SK-N-SH treated with all-trans-retinoic acid at 6 μM for 48 hours (cell line): ENCODE data around the gene SLC6A6.

Experiments used
- ATAC-seq: fragments of 200-7000 bp; cut with Tn5 transposase; 3 replicates; pipeline ENCODE4 v1.9.1; 2020; ENCODE audit warnings: mild to moderate bottlenecking, moderate library complexity
- ARNTL ChIP-seq: fragments of 450-650 bp; formaldehyde crosslinking; IDR thresholded peaks from 2 replicates; pipeline ENCODE4 v1.5.0; 2020; ENCODE audit warnings: low read depth, mild to moderate bottlenecking, moderate library complexity, borderline replicate concordance
- BACH2 ChIP-seq: fragments of 250-450 bp; sonication (Bioruptor Pico); IDR thresholded peaks from 2 replicates; pipeline ENCODE4 v1.9.0; 2021; ENCODE audit warnings: mild to moderate bottlenecking, borderline replicate concordance
- CSDC2 ChIP-seq: fragments of 250-450 bp; sonication (Bioruptor Pico); IDR thresholded peaks from 2 replicates; pipeline ENCODE4 v1.5.0; 2020; ENCODE audit warnings: mild to moderate bottlenecking, moderate library complexity
- ESRRG ChIP-seq: fragments of 250-450 bp; sonication (Bioruptor Pico); IDR thresholded peaks from 2 replicates; pipeline ENCODE4 v1.6.1; 2021; ENCODE audit warnings: mild to moderate bottlenecking
- GLIS3 ChIP-seq: fragments of 250-450 bp; sonication (Bioruptor Pico); IDR thresholded peaks from 2 replicates; pipeline ENCODE4 v1.5.0; 2020; ENCODE audit warnings: mild to moderate bottlenecking, moderate library complexity
- ISL1 ChIP-seq: fragments of 250-450 bp; sonication (Bioruptor Pico); IDR thresholded peaks from 2 replicates; pipeline ENCODE4 v2.1.2; 2022; ENCODE audit warnings: mild to moderate bottlenecking, moderate library complexity
- OSR1 ChIP-seq: fragments of 250-450 bp; sonication (Bioruptor Pico); IDR thresholded peaks from 2 replicates; pipeline ENCODE4 v1.8.0; 2022; ENCODE audit warnings: moderate library complexity, mild to moderate bottlenecking, inconsistent platforms
- PATZ1 ChIP-seq: fragments of 250-450 bp; sonication (Bioruptor Pico); IDR thresholded peaks from 2 replicates; pipeline ENCODE4 v1.8.0; 2020; ENCODE audit warnings: mild to moderate bottlenecking, moderate library complexity, borderline replicate concordance
- POU6F1 ChIP-seq: fragments of 250-450 bp; sonication (Bioruptor Pico); IDR thresholded peaks from 2 replicates; pipeline ENCODE4 v1.8.0; 2021; ENCODE audit warnings: low read depth, mild to moderate bottlenecking, moderate library complexity, borderline replicate concordance
- PPARA ChIP-seq: fragments of 250-450 bp; sonication (Bioruptor Pico); IDR thresholded peaks from 2 replicates; pipeline ENCODE4 v1.5.0; 2020; ENCODE audit warnings: mild to moderate bottlenecking, borderline replicate concordance
- RARB ChIP-seq: fragments of 250-450 bp; sonication (Bioruptor Pico); IDR thresholded peaks from 2 replicates; pipeline ENCODE4 v1.8.0; 2021; ENCODE audit warnings: mild to moderate bottlenecking, moderate library complexity
- SNAI2 ChIP-seq: fragments of 250-450 bp; sonication (Bioruptor Pico); IDR thresholded peaks from 2 replicates; pipeline ENCODE4 v1.5.0; 2020; ENCODE audit warnings: mild to moderate bottlenecking, moderate library complexity
- TCF4 ChIP-seq: fragments of 250-450 bp; sonication (Bioruptor Pico); IDR thresholded peaks from 2 replicates; pipeline ENCODE4 v1.8.0; 2021; ENCODE audit warnings: mild to moderate bottlenecking, moderate library complexity, borderline replicate concordance
- TOX ChIP-seq: fragments of 250-450 bp; sonication (Bioruptor Pico); IDR thresholded peaks from 2 replicates; pipeline ENCODE4 v1.8.0; 2021; ENCODE audit warnings: mild to moderate bottlenecking, moderate library complexity, borderline replicate concordance
- TSHZ2 ChIP-seq: fragments of 250-450 bp; sonication (Bioruptor Pico); IDR thresholded peaks from 2 replicates; pipeline ENCODE4 v1.5.0; 2020; ENCODE audit warnings: mild to moderate bottlenecking, moderate library complexity
- ZC3H10 ChIP-seq: fragments of 250-450 bp; sonication (Bioruptor Pico); IDR thresholded peaks from 2 replicates; pipeline ENCODE4 v1.5.1; 2021; ENCODE audit warnings: mild to moderate bottlenecking, moderate library complexity
- ZFP3 ChIP-seq: fragments of 250-450 bp; sonication (Bioruptor Pico); IDR thresholded peaks from 2 replicates; pipeline ENCODE4 v1.5.0; 2020; ENCODE audit warnings: mild to moderate bottlenecking, moderate library complexity
- ZFP30 ChIP-seq: fragments of 450-650 bp; formaldehyde crosslinking; IDR thresholded peaks from 2 replicates; pipeline ENCODE4 v1.5.0; 2022; ENCODE audit warnings: mild to moderate bottlenecking, moderate library complexity
- ZNF565 ChIP-seq: fragments of 450-650 bp; formaldehyde crosslinking; conservative IDR thresholded peaks from 2 replicates; pipeline ENCODE4 v1.5.0; 2020; ENCODE audit warnings: low read depth, mild to moderate bottlenecking, moderate library complexity
- ZNF70 ChIP-seq: fragments of 450-650 bp; formaldehyde crosslinking; IDR thresholded peaks from 2 replicates; pipeline ENCODE4 v1.5.0; 2020; ENCODE audit warnings: mild to moderate bottlenecking, moderate library complexity
- ZNF8 ChIP-seq: fragments of 450-650 bp; formaldehyde crosslinking; IDR thresholded peaks from 2 replicates; pipeline ENCODE4 v1.5.0; 2020; ENCODE audit warnings: mild to moderate bottlenecking, moderate library complexity
- TF ChIP-seq, protein P1 (sequence below): fragments of 250-450 bp; sonication (Bioruptor Pico); IDR thresholded peaks from 2 replicates; pipeline ENCODE4 v1.5.1; 2021; ENCODE audit warnings: mild to moderate bottlenecking, moderate library complexity

Gene SLC6A6

DNA sequence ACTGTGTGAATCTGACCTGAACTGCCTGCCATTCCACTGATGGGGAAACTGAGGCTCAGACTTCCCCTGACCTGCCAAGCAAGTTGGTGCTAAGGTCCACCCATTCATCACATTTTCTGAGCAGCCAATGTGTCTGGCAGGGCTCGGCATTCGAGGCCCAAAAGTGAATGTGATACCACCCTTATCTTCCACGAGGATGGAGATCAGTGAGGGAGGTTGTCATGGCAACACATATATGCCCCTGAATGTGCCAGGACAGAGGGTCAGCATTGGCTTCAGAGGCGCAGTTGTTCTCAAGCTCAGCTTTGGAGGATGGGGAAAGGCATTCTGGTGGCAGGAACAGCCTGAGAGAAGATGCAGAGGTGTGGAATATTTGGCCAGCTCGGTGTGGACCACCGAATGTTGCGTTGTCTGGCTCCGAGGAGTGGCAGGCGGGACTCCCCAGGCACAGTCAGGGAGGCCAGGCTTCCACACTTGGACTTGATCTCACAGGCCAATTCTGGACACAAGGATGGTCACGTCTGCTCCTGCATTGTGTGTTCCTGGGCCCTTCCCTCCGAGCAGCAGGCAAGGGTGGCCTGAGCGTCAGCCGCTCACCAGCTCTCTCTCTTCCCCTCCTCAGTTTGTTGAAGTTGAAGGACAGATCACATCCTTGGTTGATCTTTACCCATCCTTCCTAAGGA lies 74.3 kb downstream of the SLC6A6 start:
- TF ChIP-seq PPARA (no peak), PATZ1 (no peak), ZC3H10 (CRISPR knock-in tag) (no peak), SNAI2 (no peak), GLIS3 (CRISPR knock-in tag) (no peak), ZFP30 (CRISPR knock-in tag) (no peak), ZFP3 (CRISPR knock-in tag) (no peak), POU6F1 (CRISPR knock-in tag) (no peak), ISL1 (CRISPR knock-in tag) (no peak), TSHZ2 (CRISPR knock-in tag) (no peak), ZNF8 (no peak), BACH2 (CRISPR knock-in tag) (no peak), OSR1 (CRISPR knock-in tag) (no peak), ARNTL (CRISPR knock-in tag) (no peak), TOX (CRISPR knock-in tag) (no peak), TCF4 (CRISPR knock-in tag) (no peak)
- ATAC-seq = no peak

DNA sequence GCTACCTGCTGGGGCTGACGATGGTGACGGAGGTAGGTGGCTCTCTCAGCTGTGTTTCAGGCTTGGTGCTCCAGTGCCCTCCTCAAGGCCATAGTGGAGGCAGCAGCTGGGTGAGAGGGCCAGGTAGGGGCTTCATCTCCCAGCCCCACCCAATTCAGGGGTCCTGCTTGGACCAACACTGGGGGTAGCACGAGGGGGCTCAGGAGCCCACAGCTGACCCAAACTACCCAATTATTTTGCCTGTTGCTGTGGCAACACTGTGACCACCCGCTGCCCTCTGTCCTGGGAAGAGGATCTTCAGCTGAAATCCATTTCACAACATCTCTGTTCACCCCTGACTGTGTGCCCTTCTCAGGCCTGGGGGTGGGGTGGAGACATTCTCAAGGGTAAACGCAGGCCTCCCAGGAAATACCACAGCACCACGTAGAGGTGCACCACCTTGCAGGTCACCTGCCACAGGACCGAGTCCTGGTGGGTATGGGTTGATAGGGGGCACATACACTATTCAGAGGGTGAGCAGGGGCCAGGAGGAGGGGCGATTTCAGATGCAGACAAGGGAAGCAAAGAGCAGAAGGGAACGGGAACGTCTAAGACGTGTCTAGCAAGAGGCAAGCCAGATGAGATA lies 75.0 kb downstream of the SLC6A6 start:
- no peak for TF ChIP-seq ISL1 (CRISPR knock-in tag)
- no peak for TF ChIP-seq ZFP30 (CRISPR knock-in tag)
- TF ChIP-seq ZFP3 (CRISPR knock-in tag) = no peak
- TF ChIP-seq ZC3H10 (CRISPR knock-in tag) = no peak
- no peak for TF ChIP-seq PATZ1
- TF ChIP-seq, protein P1, sequence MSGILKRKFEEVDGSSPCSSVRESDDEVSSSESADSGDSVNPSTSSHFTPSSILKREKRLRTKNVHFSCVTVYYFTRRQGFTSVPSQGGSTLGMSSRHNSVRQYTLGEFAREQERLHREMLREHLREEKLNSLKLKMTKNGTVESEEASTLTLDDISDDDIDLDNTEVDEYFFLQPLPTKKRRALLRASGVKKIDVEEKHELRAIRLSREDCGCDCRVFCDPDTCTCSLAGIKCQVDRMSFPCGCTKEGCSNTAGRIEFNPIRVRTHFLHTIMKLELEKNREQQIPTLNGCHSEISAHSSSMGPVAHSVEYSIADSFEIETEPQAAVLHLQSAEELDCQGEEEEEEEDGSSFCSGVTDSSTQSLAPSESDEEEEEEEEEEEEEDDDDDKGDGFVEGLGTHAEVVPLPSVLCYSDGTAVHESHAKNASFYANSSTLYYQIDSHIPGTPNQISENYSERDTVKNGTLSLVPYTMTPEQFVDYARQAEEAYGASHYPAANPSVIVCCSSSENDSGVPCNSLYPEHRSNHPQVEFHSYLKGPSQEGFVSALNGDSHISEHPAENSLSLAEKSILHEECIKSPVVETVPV (CRISPR knock-in tag) = no peak
- no peak for TF ChIP-seq OSR1 (CRISPR knock-in tag)
- TF ChIP-seq TSHZ2 (CRISPR knock-in tag) = no peak
- no peak for TF ChIP-seq SNAI2
- TF ChIP-seq RARB = no peak
- no peak for TF ChIP-seq PPARA
- TF ChIP-seq ZNF565 (CRISPR knock-in tag) = no peak
- no peak for TF ChIP-seq ZNF70 (CRISPR knock-in tag)
- TF ChIP-seq BACH2 (CRISPR knock-in tag) = no peak
- no peak for TF ChIP-seq ESRRG (CRISPR knock-in tag)
- TF ChIP-seq ARNTL (CRISPR knock-in tag) = no peak
- no peak for TF ChIP-seq GLIS3 (CRISPR knock-in tag)
- no peak for TF ChIP-seq CSDC2
- ATAC-seq = no peak
